NK-92 (cell line): Measurements from ENCODE around the gene SMPDL3A.

Experiments
- DNase-seq: peaks from one replicate; lab custom pipeline; 2025; ENCODE audit not compliant: unreplicated experiment; lab: John Stamatoyannopoulos, UW

The SMPDL3A gene

GRCh38 chr6:122803171-122803661 is 14.2 kb downstream of the SMPDL3A start:
- no peak for DNase-seq

GRCh38 chr6:122804962-122805485 is 16.0 kb downstream of the SMPDL3A start:
- DNase-seq = no peak

GRCh38 chr6:122806291-122806690 is 17.2 kb downstream of the SMPDL3A start:
- no peak for DNase-seq

- no peak for DNase-seq
Observed at GRCh38 chr6:122808121-122808885, 19.2 kb downstream of the SMPDL3A start.

- no peak for DNase-seq
Observed at GRCh38 chr6:122809001-122809400, 19.9 kb downstream of the SMPDL3A start.

- no peak for DNase-seq
Observed at GRCh38 chr6:122809691-122810090, 20.6 kb downstream of the SMPDL3A start.

- DNase-seq = no peak
Observed at GRCh38 chr6:122810189-122810588, 21.1 kb downstream of the SMPDL3A start.

GRCh38 chr6:122817358-122817757 is 28.3 kb downstream of the SMPDL3A start:
- DNase-seq = no peak

GRCh38 chr6:122817766-122818165 is 28.7 kb downstream of the SMPDL3A start:
- no peak for DNase-seq

GRCh38 chr6:122818866-122819265 is 29.8 kb downstream of the SMPDL3A start:
- no peak for DNase-seq

GRCh38 chr6:122821095-122821494 is 32.0 kb downstream of the SMPDL3A start:
- no peak for DNase-seq

GRCh38 chr6:122825163-122825562 is 36.1 kb downstream of the SMPDL3A start:
- no peak for DNase-seq

GRCh38 chr6:122829456-122829855 is 40.4 kb downstream of the SMPDL3A start:
- DNase-seq = no peak

- DNase-seq = no peak
Observed at GRCh38 chr6:122831511-122831910, 42.5 kb downstream of the SMPDL3A start.

GRCh38 chr6:122832459-122832858 is 43.4 kb downstream of the SMPDL3A start:
- no peak for DNase-seq

- DNase-seq = no peak
Observed at GRCh38 chr6:122833021-122833491, 44.0 kb downstream of the SMPDL3A start.

- no peak for DNase-seq
Observed at GRCh38 chr6:122838060-122838780, 49.2 kb downstream of the SMPDL3A start.

- no peak for DNase-seq
Observed at GRCh38 chr6:122839472-122839871, 50.4 kb downstream of the SMPDL3A start.

- no peak for DNase-seq
Observed at GRCh38 chr6:122839906-122840305, 50.8 kb downstream of the SMPDL3A start.

GRCh38 chr6:122845464-122845863 is 56.4 kb downstream of the SMPDL3A start:
- DNase-seq = no peak

GRCh38 chr6:122845916-122846612 is 57.0 kb downstream of the SMPDL3A start:
- no peak for DNase-seq
